Endothelial cell (in vitro differentiated cells): ENCODE results near the gene ZBTB1. TPM values are rescaled to one million over a fixed set of nuclear protein-coding genes. Genes with fewer than 3 reads are reported as not detected.
"Not testable (repeated sequence)": the region's sequence is repeated elsewhere in the genome, so short reads cannot be mapped to it uniquely, and the experiment has no call there.

Experiments
- DNase-seq: peaks from one replicate; pipeline ENCODE4 v3.0.0; 2021; ENCODE audit warnings: low spot score
- H3K27ac Mint-ChIP-seq: one replicate; pipeline ENCODE4 v1.8.0; 2021; ENCODE audit warnings: mixed read lengths, inconsistent platforms; ENCODE audit not compliant: unreplicated experiment
- H3K27me3 Mint-ChIP-seq: one replicate; pipeline ENCODE4 v1.8.0; 2021; ENCODE audit warnings: mild to moderate bottlenecking, moderate library complexity, mixed read lengths, inconsistent platforms; ENCODE audit not compliant: unreplicated experiment
- H3K36me3 Mint-ChIP-seq: one replicate; pipeline ENCODE4 v1.8.0; 2021; ENCODE audit warnings: mild to moderate bottlenecking, low read depth, mixed read lengths, inconsistent platforms; ENCODE audit not compliant: unreplicated experiment
- H3K4me1 Mint-ChIP-seq: one replicate; pipeline ENCODE4 v1.8.0; 2021; ENCODE audit warnings: mild to moderate bottlenecking, mixed read lengths, inconsistent platforms; ENCODE audit not compliant: unreplicated experiment
- H3K4me3 Mint-ChIP-seq: one replicate; pipeline ENCODE4 v1.8.0; 2021; ENCODE audit warnings: mild to moderate bottlenecking, mixed read lengths, inconsistent platforms; ENCODE audit not compliant: unreplicated experiment
- H3K9me3 Mint-ChIP-seq: one replicate; pipeline ENCODE4 v1.8.0; 2021; ENCODE audit warnings: mixed read lengths, inconsistent platforms; ENCODE audit not compliant: unreplicated experiment
- CTCF ChIP-seq: fragments of 200-600 bp; sonication (generic); IDR thresholded peaks from one replicate; pipeline ENCODE4 v1.5.0; 2021; ENCODE audit warnings: antibody characterized with exemption; ENCODE audit not compliant: unreplicated experiment
- total RNA-seq: library from RNA; stranded (reverse); fragmentation: NEBNext Ultra II Directional; extraction: Animal tissue kit (Norgen Biotek cat#: 25700); gene quantifications from one replicate; pipeline ENCODE4 v1.2.1, GENCODE V29; 2021; ENCODE audit not compliant: unreplicated experiment

The ZBTB1 gene
- total RNA-seq, 1 donor from 2014 or later = 57.8 TPM

GRCh38 chr14:64554556-64554955 lies 50.0 kb downstream of the ZBTB1 start:
- Mint-ChIP-seq H3K27ac (no peak overlapping the region), H3K27me3 (no peaks in the 10 kb centered on the region)
- TF ChIP-seq CTCF = no peak

GRCh38 chr14:64556526-64556925 lies 52.0 kb downstream of the ZBTB1 start:
- DNase-seq = no peak
- peaks cover 15% of the 10 kb centered on the region for H3K4me1 Mint-ChIP-seq
- no peaks in the 10 kb centered on the region for H3K27me3 Mint-ChIP-seq
- no peaks in the 10 kb centered on the region for H3K9me3 Mint-ChIP-seq
- TF ChIP-seq CTCF = no peak
- no peak overlapping the region for H3K27ac Mint-ChIP-seq
- H3K4me3 Mint-ChIP-seq = no peak overlapping the region
- H3K36me3 Mint-ChIP-seq = no peaks in the 10 kb centered on the region

More at GRCh38 chr14:64554556-64554955, 50.0 kb downstream of the ZBTB1 start:
- H3K4me3 Mint-ChIP-seq = no peak overlapping the region
- peaks cover 13% of the 10 kb centered on the region for H3K4me1 Mint-ChIP-seq
- no peaks in the 10 kb centered on the region for H3K9me3 Mint-ChIP-seq
- no peak for DNase-seq
- H3K36me3 Mint-ChIP-seq = no peaks in the 10 kb centered on the region

- H3K36me3 Mint-ChIP-seq, DNase-seq, H3K27ac Mint-ChIP-seq, H3K27me3 Mint-ChIP-seq, H3K9me3 Mint-ChIP-seq, H3K4me3 Mint-ChIP-seq: not testable (repeated sequence)
- peaks cover 19% of the 10 kb centered on the region for H3K4me1 Mint-ChIP-seq
Observed at GRCh38 chr14:64558216-64558615, 53.6 kb downstream of the ZBTB1 start.

- H3K36me3 Mint-ChIP-seq = no peaks in the 10 kb centered on the region
- no peaks in the 10 kb centered on the region for H3K9me3 Mint-ChIP-seq
- H3K4me3 Mint-ChIP-seq = no peak overlapping the region
Observed at GRCh38 chr14:64561631-64562030, 57.1 kb downstream of the ZBTB1 start.

GRCh38 chr14:64562436-64562835 lies 57.9 kb downstream of the ZBTB1 start:
- TF ChIP-seq CTCF = no peak
- Mint-ChIP-seq H3K4me1 (peaks cover 51% of the 10 kb centered on the region), H3K4me3 (no peak overlapping the region), H3K27ac (no peak overlapping the region), H3K27me3 (peaks cover 3% of the 10 kb centered on the region), H3K36me3 (no peaks in the 10 kb centered on the region), H3K9me3 (no peaks in the 10 kb centered on the region)
- DNase-seq = no peak

More at GRCh38 chr14:64561631-64562030, 57.1 kb downstream of the ZBTB1 start:
- TF ChIP-seq CTCF = no peak
- Mint-ChIP-seq H3K4me1 (peaks cover 43% of the 10 kb centered on the region), H3K27ac (no peak overlapping the region), H3K27me3 (peaks cover 3% of the 10 kb centered on the region)
- no peak for DNase-seq

- no peak overlapping the region for H3K4me3 Mint-ChIP-seq
- TF ChIP-seq CTCF = no peak
- no peaks in the 10 kb centered on the region for H3K36me3 Mint-ChIP-seq
- H3K27ac Mint-ChIP-seq = no peak overlapping the region
- peaks cover 3% of the 10 kb centered on the region for H3K27me3 Mint-ChIP-seq
- no peak for DNase-seq
- H3K4me1 Mint-ChIP-seq = peaks cover 51% of the 10 kb centered on the region
- H3K9me3 Mint-ChIP-seq = no peaks in the 10 kb centered on the region
Observed at GRCh38 chr14:64563696-64564095, 59.1 kb downstream of the ZBTB1 start.
